H1 (cell line): ENCODE measurements around the gene SGCB. TPM values are rescaled to one million over a fixed set of nuclear protein-coding genes. Genes with fewer than 3 reads are reported as not detected.
"Not testable (repeated sequence)": the region's sequence is repeated elsewhere in the genome, so short reads cannot be mapped to it uniquely, and the experiment has no call there.

Source experiments
- CTCF ChIA-PET: fragments of 300-600 bp; sonication (Branson Sonifier 250); formaldehyde crosslinking; loops from one replicate; lab custom pipeline; 2021; ENCODE audit not compliant: partially characterized antibody; lab: Charles Lee
- POLR2A ChIA-PET: fragments of 300-600 bp; sonication (Branson Sonifier 250); formaldehyde crosslinking; loops from one replicate; lab custom pipeline; 2021; ENCODE audit warnings: inconsistent platforms; ENCODE audit not compliant: partially characterized antibody; lab: Charles Lee
- DNase-seq, 2 experiments: peaks; one replicate each; pipeline versions ENCODE4 v3.0.0 to v3.0.0-alpha.2; 2010 to 2022; ENCODE audit warnings: low spot score in 2 of 2, low read depth in 1 of 2, mixed read lengths in 1 of 2
- FAIRE-seq: peaks from 2 replicates; lab custom pipeline; 2011; peaks lifted over from hg19 to GRCh38; lab: Jason Lieb, UNC
- H2AFZ ChIP-seq: 2 replicates; pipeline ENCODE4 v1.8.1; 2012; ENCODE audit warnings: low read length, inconsistent platforms
- H2AK5ac ChIP-seq: 2 replicates; pipeline ENCODE4 v1.6.1; 2013; ENCODE audit warnings: low read depth, low read length
- H2BK120ac ChIP-seq: replicated peaks from 2 replicates; pipeline ENCODE3; 2013; ENCODE audit warnings: low read depth, low read length, inconsistent platforms
- H2BK12ac ChIP-seq: 2 replicates; pipeline ENCODE4 v1.6.1; 2013; ENCODE audit warnings: low read depth, low read length
- H2BK15ac ChIP-seq: 2 replicates; pipeline ENCODE4 v1.6.1; 2013; ENCODE audit warnings: low read length
- H2BK20ac ChIP-seq: 2 replicates; pipeline ENCODE4 v1.6.1; 2013; ENCODE audit warnings: low read length
- H2BK5ac ChIP-seq: 2 replicates; pipeline ENCODE4 v1.6.1; 2013; ENCODE audit warnings: low read depth, low read length
- H3K14ac ChIP-seq: 2 replicates; pipeline ENCODE4 v1.6.1; 2013; ENCODE audit warnings: inconsistent platforms; ENCODE audit not compliant: insufficient read length
- H3K18ac ChIP-seq: 2 replicates; pipeline ENCODE4 v1.6.1; 2013; ENCODE audit warnings: low read length; ENCODE audit errors: extremely low read depth
- H3K23ac ChIP-seq: 2 replicates; pipeline ENCODE4 v1.6.1; 2013; ENCODE audit warnings: inconsistent platforms; ENCODE audit not compliant: insufficient read length
- H3K23me2 ChIP-seq: 2 replicates; pipeline ENCODE4 v1.6.1; 2013; ENCODE audit warnings: low read depth, low read length
- H3K27ac ChIP-seq: 2 replicates; pipeline ENCODE4 v1.6.1; 2011; ENCODE audit warnings: low read depth, low read length, inconsistent platforms
- H3K27me3 ChIP-seq, 4 experiments: replicated peaks in 1 of 4; 1 replicate in 1 of 4; 2 replicates in 3 of 4; pipeline versions ENCODE4 v1.6.1 to v1.8.1; 2011 to 2013; ENCODE audit warnings: low read length in 3 of 4, mild to moderate bottlenecking in 3 of 4, inconsistent platforms in 2 of 4, mixed read lengths in 2 of 4, moderate library complexity in 1 of 4; ENCODE audit not compliant: control insufficient read depth in 3 of 4, insufficient read depth in 3 of 4; ENCODE audit errors: extremely low read depth in 1 of 4
- H3K36me3 ChIP-seq, 4 experiments: 2 replicates each; pipeline versions ENCODE4 v1.6.1 to v1.8.1; 2011 to 2013; ENCODE audit warnings: mild to moderate bottlenecking in 4 of 4, low read length in 3 of 4, moderate library complexity in 2 of 4, control low read depth in 1 of 4, inconsistent platforms in 1 of 4; ENCODE audit not compliant: insufficient read depth in 4 of 4, control insufficient read depth in 2 of 4
- H3K4ac ChIP-seq: replicated peaks from 2 replicates; pipeline ENCODE3; 2013; ENCODE audit warnings: low read length, low read depth, mixed read lengths, inconsistent platforms; ENCODE audit not compliant: insufficient read length
- H3K4me1 ChIP-seq, 4 experiments: replicated peaks in 1 of 4; 1 replicate in 1 of 4; 2 replicates in 3 of 4; pipeline versions ENCODE4 v1.6.1 to v1.8.1; 2011 to 2013; ENCODE audit warnings: low read length in 3 of 4, inconsistent platforms in 2 of 4, mixed read lengths in 1 of 4; ENCODE audit not compliant: insufficient read depth in 4 of 4, control insufficient read depth in 3 of 4
- H3K4me2 ChIP-seq, 2 experiments: 2 replicates each; pipeline versions ENCODE4 v1.6.1 to v1.8.1; 2011 to 2013; ENCODE audit warnings: low read depth in 2 of 2, low read length in 2 of 2, control low read depth in 1 of 2, inconsistent platforms in 1 of 2, mild to moderate bottlenecking in 1 of 2; ENCODE audit not compliant: insufficient read depth in 1 of 2
- H3K4me3 ChIP-seq, 4 experiments: fragments of 200-600, 300-600 bp in 1 of 4; sonication (generic), shearing (Covaris generic), sonication (Bioruptor Twin) in 1 of 4; 2 replicates each; pipeline versions ENCODE4 v1.5.1 to v1.8.1; 2011 to 2016; ENCODE audit warnings: low read length in 4 of 4, low read depth in 3 of 4, control low read depth in 2 of 4, inconsistent platforms in 2 of 4, mild to moderate bottlenecking in 2 of 4, mixed read lengths in 1 of 4, moderate library complexity in 1 of 4; ENCODE audit not compliant: insufficient read depth in 2 of 4; ENCODE audit errors: extremely low read depth in 1 of 4
- H3K56ac ChIP-seq: replicated peaks from 2 replicates; pipeline ENCODE3; 2013; ENCODE audit warnings: low read depth, mild to moderate bottlenecking, mixed read lengths, low read length, inconsistent platforms; ENCODE audit not compliant: insufficient read length
- H3K79me1 ChIP-seq: 2 replicates; pipeline ENCODE4 v1.6.1; 2013; ENCODE audit warnings: low read depth, low read length, control low read depth
- H3K79me2 ChIP-seq, 2 experiments: 2 replicates each; pipeline versions ENCODE4 v1.6.1 to v1.8.1; 2012 to 2013; ENCODE audit warnings: low read length in 2 of 2, mild to moderate bottlenecking in 2 of 2, inconsistent platforms in 1 of 2; ENCODE audit not compliant: insufficient read depth in 2 of 2, control insufficient read depth in 1 of 2
- H3K9ac ChIP-seq, 4 experiments: replicated peaks in 1 of 4; 1 replicate in 1 of 4; 2 replicates in 3 of 4; pipeline versions ENCODE4 v1.6.1 to v1.8.1; 2011 to 2013; ENCODE audit warnings: low read depth in 3 of 4, low read length in 3 of 4, control low read depth in 2 of 4, mild to moderate bottlenecking in 2 of 4, moderate library complexity in 2 of 4, inconsistent platforms in 1 of 4; ENCODE audit errors: extremely low read depth in 1 of 4
- H3K9me3 ChIP-seq, 2 experiments: 2 replicates each; pipeline versions ENCODE4 v1.6.1 to v1.8.1; 2012 to 2013; ENCODE audit warnings: mild to moderate bottlenecking in 2 of 2, moderate library complexity in 2 of 2, control low read depth in 1 of 2, inconsistent platforms in 1 of 2, low read depth in 1 of 2, low read length in 1 of 2, mixed read lengths in 1 of 2; ENCODE audit not compliant: insufficient read depth in 2 of 2
- H4K20me1 ChIP-seq, 2 experiments: replicated peaks in 1 of 2; 2 replicates each; pipeline versions ENCODE3 to v1.8.1; 2011 to 2013; ENCODE audit warnings: inconsistent platforms in 2 of 2, low read length in 2 of 2, mild to moderate bottlenecking in 1 of 2; ENCODE audit not compliant: insufficient read depth in 2 of 2, control insufficient read depth in 1 of 2
- H4K5ac ChIP-seq: 2 replicates; pipeline ENCODE4 v1.6.1; 2013; ENCODE audit warnings: low read length, low read depth, mixed read lengths, inconsistent platforms; ENCODE audit not compliant: insufficient read length
- H4K8ac ChIP-seq: 2 replicates; pipeline ENCODE4 v1.8.0; 2013; ENCODE audit warnings: mild to moderate bottlenecking, moderate library complexity, low read length, inconsistent platforms; ENCODE audit not compliant: insufficient read depth; ENCODE audit errors: extremely low read depth
- H4K91ac ChIP-seq: replicated peaks from 2 replicates; pipeline ENCODE3; 2013; ENCODE audit warnings: low read length, mixed read lengths, inconsistent platforms; ENCODE audit not compliant: insufficient read length
- WGBS, 2 experiments: shearing (Covaris generic) in 1 of 2; methylation state at CpG; one replicate each; pipeline versions ENCODE4 v1.1.6 to v1.1.7; 2013 to 2015; ENCODE audit warnings: low lambda C conversion rate in 2 of 2, mixed read lengths in 2 of 2, inconsistent platforms in 1 of 2, low coverage in 1 of 2, missing lambda C conversion rate in 1 of 2; ENCODE audit not compliant: insufficient replicate concordance in 2 of 2, insufficient coverage in 1 of 2, insufficient read length in 1 of 2; ENCODE audit errors: extremely low coverage in 1 of 2, missing lambda C conversion rate in 1 of 2; 5-methylcytosine and 5-hydroxymethylcytosine counted together
- polyA plus RNA-seq, 7 experiments: library from polyadenylated mRNA; depleted of rRNA in 3 of 7; stranded (reverse) in 5 of 7; unstranded in 2 of 7; fragments of >200 nt in 5 of 7; fragments of 200-250 nt in 2 of 7; gene quantifications; 1 replicate in 5 of 7; 2 replicates in 1 of 7; 4 replicates in 1 of 7; pipeline versions ENCODE4 v1.2.1 to v1.2.3, GENCODE V29; 2011 to 2013; ENCODE audit warnings: missing spikeins in 2 of 7, mixed read lengths in 2 of 7
- total RNA-seq: library from RNA; stranded (reverse); fragmentation: NEBNext Ultra II Directional; extraction: Animal tissue kit (Norgen Biotek cat#: 25700); gene quantifications from 2 replicates; pipeline ENCODE4 v1.2.1, GENCODE V29; 2021

The SGCB gene
- total and polyA plus RNA-seq, 2 of the 8 experiments (the other 6 are each of a cell fraction or from before 2014, with no cell fraction given), result 6.8 to 32.2 TPM

DNA sequence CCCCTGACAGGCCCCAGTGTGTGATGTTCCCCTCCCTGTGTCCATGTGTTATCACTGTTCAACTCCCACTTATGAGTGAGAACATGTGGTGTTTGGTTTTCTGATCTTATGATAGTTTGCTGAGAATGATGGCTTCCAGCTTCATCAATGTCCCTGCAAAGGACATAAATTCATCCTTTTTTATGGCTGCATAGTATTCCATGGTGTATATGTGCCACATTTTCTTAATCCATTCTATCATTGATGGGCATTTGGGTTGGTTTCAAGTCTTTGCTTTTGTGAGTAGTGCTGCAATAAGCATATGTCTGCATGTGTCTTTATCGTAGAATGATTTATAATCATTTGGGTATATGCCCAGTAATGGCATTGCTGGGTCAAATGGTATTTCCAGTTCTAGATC, 48.3 kb upstream of the SGCB start:
- H3K9ac ChIP-seq, DNase-seq, H3K18ac ChIP-seq, H3K27me3 ChIP-seq, H2BK120ac ChIP-seq, H3K4me2 ChIP-seq, H3K14ac ChIP-seq, FAIRE-seq, H4K8ac ChIP-seq, H4K91ac ChIP-seq, H3K4me1 ChIP-seq, H3K4ac ChIP-seq, CTCF ChIA-PET, H2AFZ ChIP-seq, POLR2A ChIA-PET, H2AK5ac ChIP-seq, H3K23me2 ChIP-seq, H4K5ac ChIP-seq, H2BK15ac ChIP-seq, H3K36me3 ChIP-seq, H3K27ac ChIP-seq, H3K9me3 ChIP-seq, H3K56ac ChIP-seq, H2BK5ac ChIP-seq, H3K79me1 ChIP-seq, H3K4me3 ChIP-seq, H2BK12ac ChIP-seq, H4K20me1 ChIP-seq, H2BK20ac ChIP-seq, H3K23ac ChIP-seq, H3K79me2 ChIP-seq: not testable (repeated sequence)
- WGBS, 2 experiments, result 95% methylated on average over 1 of the region's 1 CpG; no CpG with 5 or more reads in 1 of the 2 experiments
